ENCODE measurements around the gene NPB.

Gene NPB

GRCh38 chr17:81947189-81947588 is 45.2 kb downstream of the NPB start, which contains the start of gene MYADML2:
TSS of gene MYADML2 (minus strand) at chr17:81947233. CDS start at chr17:81941741, 5,492 bp downstream.
- DNase-seq = no peak

DNA sequence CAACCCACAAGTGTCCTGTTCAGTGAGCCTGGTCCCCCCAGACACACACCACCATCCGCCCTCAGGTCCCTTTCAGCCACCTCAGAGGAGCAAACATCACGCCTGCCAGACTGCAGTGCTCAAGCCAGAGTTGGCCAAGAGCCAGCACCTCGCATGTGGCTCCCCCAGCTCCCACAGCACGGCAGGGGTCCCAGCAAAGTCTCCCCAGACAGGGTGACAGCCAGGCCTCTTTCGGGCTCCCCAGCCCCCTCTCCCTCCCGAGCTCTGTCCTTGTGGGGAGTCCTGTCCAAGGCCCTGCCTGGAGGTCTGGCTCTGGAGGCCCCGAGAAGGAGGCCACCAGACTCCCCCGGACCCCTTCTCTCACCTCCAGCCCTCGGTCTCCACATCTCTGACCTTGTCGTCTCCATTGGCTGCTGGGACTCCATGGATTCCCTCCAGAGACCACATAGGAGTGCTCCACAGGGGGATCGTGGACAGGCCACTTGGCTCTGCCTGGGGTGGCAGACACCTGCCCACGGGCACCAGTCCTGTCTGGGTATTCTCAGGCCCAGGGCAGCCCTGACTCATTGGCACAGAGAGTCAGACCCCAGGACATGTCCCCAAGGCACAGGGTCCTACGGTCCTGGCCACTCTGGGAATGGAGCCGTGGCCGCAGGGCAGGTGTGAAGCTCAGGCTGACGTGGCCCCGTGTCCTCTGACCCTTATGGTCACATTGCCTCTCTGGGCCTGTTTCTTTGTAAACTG is 46.8 kb downstream of the NPB start:
- no peak for DNase-seq

GRCh38 chr17:81950501-81950900 is 48.5 kb downstream of the NPB start:
- no peak for DNase-seq

DNA sequence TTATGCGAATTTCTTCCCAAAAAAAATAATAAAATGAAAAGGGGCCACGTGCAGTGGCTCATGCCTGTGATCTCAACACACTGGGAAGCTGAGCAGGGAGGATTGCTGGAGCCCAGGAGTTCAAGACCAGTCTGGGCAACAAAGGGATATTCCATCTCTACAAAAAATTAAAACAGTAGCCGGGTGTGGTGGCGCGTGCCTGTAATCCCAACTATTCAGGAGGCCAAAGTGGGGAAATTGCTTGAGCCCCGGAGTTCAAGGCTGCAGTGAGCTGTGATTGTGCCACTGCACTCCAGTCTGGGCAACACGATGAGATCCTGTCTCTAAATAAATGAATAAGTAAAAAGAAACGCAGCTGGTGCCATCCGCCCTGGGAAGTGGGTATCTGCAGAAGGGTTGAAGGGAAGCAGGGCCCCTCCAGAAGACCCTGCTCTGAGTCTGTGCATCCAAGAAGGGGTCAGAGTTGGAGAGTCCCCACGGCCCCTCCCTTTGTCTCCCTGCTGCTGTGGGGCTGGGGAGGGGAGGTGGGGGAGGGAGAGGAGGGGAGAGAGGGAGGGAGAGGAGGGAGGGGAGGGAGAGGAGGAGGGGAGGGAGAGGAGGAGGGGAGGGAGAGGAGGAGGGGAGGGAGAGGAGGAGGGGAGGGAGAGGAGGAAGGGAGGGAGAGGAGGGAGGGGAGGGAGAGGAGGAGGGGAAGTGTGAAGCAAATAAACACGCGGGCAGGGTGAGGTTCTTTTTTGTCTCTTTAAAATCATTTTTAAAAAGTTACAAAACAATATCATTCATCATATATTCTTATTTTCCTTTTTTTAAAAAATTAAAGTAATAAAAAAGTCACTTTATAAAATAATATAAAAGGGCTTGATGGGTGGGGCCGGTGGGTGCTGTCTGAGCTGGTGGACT is 50.0 kb downstream of the NPB start:
- no peak for DNase-seq

Data from NCI-H226 (cell line).